AG20443 (cell line): ENCODE results near the gene FEM1C.

Experiments used
- DNase-seq: peaks from one replicate; pipeline ENCODE4 v3.0.0; 2012; ENCODE audit warnings: low spot score, mixed read lengths

FEM1C gene

DNA sequence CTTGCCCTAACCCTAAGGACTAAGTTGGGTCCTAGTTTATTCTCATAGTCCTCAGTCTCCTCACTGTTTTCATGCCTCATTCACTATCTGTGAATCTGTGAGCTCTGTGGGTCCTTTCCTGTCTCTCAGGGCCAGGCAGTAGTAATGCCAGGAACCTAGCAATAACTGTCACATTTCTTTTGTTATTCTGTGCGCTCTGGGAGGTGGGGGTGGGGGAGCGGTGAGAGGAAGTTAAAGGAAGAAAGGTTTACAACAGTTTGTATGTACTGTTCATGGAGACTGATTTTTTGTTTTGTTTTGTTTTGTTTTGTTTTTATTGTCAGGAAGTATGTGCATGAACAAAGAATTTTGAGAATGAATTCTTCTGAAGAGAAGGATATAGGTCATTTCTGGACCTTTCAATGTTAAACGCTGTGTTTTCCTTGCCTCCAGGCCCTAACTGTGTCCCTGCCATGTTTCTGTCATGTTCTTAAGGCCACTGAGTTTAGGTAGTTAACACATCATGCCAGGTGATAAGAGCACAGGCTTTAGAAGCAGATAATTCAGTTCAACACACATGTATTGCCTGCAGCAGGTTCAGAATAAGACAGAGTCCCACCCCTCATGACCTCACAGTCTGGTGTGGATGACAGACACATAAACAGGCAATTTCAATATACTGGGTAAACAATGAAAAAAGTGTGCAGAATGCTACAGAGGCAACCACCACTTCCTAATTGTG is 13.3 kb upstream of the FEM1C start:
- no peak for DNase-seq

DNA sequence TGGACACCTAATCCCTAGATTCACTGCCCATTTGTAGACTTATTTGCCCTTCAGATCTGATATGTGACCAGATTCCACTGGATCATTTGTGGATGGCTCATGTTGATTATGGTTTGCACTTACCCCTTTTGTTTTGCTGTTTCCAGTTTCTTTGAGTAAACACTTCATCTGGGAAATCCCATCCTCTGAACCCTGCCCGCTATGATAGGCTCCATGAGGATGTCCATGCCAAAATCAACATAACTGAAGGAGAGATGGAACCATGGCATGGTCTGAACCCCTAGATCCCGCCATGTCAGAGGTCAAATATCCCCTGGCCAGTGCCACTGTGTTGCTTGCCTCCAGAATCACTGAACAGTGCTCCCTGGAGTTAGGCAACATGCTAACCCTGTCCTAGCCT is 11.7 kb upstream of the FEM1C start:
- no peak for DNase-seq

DNA sequence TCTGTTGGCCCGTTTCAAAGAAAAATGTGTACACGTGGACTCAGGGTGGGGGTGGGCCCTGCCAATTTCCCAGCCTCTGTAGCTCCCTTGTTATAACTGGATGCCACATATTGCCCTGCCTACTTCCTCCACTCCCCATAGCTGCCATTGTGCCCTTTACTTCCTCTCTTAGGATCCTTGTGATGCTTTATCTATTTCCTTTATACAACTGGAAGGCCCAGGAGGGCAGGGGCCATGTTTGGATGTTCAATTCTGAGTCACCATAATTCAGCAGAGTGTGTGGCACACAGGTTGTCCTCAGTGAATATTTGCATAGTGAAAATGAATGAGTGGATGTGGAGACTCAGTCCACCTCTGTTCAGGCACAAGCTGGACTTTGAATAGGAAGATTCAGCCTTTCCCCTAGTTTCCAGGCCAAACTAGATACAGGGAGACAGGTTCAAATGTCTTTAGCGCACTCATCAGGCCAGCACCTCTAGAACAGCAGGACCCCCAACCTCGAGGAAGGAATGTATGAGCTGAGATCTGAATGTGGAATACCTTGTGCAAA is 10.6 kb upstream of the FEM1C start:
- DNase-seq: no peak

DNA sequence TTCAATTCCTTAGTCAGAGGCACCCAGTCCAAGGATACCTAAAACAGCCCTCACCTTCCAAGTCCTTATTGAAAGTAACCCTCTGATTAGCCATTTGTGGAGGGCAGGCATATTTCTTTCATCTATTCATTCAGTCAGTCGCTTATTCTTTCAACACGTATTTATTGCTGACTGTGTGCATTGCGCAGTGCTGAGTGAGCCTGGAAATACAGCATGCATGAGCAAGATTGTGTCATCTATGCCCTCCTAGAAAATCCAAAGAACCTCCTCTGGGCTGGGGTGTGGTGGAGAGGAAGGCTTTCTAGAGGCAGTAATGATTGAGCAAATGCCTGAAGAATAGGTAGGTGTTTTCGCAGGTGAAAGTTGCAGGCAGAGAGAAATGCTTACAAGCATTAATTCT is 8.5 kb upstream of the FEM1C start:
- DNase-seq: peak; percentile 33

DNA sequence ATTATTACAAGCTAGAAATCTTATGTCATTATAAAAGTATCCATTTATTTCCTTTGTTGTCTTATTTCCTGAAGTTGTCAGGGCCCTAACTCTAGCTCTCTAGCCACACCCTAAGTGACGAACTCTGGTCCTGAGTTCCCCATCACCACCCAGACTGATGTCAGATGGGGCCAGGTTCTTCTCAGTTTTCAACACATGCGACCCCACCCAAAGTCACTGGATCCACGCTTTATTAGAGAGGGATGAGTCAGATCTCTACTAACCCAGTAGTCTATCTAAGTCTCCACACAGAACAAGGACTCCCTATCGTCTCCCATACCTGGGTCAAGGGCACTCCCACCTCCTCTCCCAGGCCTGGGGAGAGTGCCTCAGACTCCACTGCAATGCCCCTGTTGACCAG is 6.8 kb upstream of the FEM1C start:
- peak; percentile 60 for DNase-seq

DNA sequence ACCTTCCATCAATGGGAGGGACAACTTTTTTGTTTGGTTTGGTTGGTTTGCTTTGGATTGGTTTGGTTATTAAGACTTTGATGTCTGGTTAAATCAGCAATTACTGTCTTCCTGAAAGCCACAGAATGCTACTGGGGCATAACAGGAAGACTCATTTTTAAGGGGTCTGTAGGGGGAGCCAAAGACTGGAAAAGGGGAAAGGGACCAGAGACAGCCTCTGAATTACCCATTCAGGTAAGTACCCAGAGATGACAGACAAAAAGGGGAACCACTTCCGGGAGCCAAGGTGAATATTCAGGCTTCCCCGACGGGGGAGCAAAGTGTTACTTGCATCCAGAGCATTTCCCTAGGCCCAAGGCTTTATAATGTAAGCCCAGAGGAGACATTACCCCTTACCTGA is 4.6 kb upstream of the FEM1C start:
- no peak for DNase-seq

DNA sequence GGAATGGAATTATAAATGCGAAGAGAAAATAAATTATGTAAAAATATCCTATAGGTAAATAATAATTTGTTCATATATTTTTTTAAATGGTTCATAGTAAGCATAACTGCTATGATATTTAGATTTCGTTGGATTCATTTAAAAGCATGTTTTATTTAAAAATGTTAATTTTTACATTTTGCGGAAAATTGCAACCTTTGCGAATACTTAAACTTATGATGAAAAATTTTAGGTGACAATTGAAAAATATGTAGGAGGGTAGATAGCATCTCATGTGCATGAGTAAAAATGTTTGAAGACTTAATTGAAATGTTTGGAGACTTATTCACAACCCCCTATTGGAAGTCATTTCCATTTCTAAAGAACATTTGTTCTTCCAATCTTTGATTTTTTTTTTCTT is 4.1 kb upstream of the FEM1C start:
- no peak for DNase-seq

DNA sequence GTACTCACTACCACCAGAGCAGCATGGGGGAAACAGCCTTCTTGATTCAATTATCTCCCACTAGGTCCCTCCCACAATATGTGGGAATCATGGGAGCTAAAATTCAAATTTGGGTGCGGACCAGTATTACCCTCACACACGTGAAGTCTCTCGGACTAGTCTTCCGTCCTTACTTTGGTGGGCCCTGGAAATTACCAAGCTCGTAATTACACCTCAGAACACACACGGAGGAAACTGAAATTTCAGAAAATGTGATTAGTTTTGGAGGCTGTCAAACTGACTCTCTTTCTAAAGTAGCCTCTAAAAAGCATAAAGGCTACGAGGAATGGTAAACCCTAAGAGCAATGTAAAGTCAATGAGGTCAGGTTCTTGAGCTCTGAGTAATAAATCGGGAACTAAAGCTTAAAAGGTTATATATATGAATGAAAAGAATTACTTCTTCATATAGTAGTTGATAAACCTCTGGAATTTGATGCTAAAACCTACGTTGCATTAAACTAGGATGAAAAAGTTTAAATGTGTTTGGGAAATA is 842 bp upstream of the FEM1C start:
- no peak for DNase-seq

DNA sequence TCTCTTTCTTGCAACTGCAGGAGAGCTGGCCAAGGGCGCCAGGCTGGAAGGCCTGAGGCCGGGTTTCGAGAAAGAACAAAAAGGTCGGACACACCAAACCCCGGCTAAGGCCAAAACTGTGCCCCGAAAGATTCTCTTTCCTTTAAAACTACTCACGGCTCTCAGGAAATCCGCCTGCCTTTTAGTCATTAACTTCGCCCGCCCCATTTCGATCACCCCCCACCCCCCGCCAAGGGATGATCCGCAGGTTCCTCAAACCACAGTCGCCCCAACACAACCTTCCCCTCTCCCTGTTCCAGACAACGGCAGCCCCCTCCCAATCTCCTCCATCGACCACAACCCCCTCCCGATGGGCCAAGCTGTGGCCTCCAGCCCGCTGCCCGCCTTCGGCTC is 536 bp downstream of the FEM1C start:
- DNase-seq: no peak

DNA sequence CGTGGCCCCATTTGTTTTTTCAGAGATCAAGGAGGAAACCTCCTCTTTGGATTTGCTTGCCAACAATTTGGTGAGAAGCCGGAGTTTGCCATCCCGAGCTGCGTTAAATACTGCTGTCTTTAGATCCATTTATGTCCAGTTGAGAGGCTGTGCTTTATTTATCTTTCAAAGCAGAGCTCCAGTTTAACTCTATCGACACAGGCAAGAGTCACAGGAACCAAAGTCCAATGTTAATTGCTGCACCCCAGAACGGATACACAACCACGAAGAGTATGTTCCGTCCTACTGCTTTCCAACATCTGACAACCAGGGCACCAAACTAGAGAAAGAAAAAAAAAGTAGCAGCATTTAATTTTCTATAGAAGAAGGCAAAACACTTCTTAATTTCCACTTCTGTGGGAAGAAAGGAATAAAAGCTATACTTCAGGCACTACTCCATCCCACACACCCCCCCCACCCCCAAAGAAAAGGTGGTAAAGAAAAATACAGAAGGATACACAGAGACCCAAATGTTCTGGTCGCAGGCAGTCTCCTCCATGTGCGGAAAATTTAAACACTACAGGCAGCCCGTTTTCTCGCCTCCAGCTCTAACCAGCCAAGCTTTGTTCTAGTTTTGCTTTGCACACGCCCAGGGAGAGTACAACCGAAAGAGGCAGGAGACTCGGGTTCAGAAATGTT is 1.1 kb downstream of the FEM1C start:
- DNase-seq: peak; percentile 43

DNA sequence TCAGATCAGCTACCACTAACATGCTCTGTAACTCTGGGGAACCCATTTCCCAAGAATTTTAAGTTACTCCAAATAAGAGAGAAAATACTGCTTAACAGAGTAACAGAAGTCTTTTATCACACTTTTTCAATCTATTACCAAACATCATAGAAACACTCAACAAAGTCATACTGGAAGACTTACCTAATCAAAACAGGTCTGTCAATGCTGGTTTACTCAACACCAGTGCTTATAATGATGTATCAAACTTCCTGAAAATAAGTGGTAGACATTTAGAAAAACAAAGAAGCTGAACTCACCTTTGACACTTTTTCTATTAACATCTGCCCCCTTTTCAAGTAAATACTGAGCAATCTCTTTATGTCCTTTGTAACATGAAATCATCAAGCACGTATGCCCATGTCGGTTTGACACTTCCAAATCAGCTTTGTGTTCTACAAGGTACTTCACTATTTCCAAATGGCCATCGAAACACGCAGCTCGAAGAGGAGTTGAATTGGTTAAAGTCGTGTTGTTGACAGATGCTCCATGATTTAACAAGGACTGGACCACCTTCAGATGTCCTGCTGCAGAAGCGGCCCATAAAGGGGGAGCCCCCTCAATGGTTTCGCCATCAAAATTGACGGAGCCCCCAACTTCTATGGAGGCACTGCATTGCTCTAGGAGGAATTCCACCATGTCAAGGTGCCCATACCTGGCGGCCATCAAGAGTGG is 1.8 kb downstream of the FEM1C start:
- DNase-seq: no peak

DNA sequence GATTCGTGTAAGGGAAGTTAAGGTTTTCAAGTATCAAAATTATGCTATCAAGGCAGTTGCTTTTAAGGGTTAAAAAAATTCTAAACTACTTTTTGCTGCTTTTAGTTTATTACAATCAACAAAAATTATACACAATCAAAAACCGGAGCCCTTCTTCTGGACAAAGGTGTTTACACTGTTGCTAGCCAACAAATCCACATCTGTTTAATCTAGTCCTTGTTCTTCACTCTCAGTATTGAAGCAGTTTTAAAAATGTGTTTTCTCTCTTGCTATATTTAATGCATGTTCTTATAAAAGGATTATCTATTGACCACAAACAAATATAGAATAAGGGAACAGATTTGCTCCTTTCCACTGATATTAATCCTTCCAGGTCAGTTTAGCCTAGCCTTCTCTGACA is 2.5 kb downstream of the FEM1C start:
- no peak for DNase-seq

DNA sequence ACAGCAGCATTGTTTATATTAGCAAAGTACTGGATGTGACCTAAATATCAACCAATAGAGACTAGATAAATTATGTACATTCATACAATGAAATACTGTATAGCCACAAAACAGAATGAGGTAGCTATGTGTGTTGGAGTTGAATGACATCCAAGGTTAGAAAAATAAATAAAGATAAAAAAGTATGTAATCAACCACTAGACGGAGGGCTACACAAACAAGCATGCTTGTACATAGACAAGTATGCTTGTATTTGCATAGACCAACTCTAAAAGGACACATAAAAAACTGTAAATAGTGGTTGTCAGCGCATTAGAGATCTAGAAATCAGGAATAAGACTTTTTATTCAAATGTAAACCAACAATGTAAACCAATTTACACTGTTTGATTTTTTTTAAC is 3.0 kb downstream of the FEM1C start:
- no peak for DNase-seq

DNA sequence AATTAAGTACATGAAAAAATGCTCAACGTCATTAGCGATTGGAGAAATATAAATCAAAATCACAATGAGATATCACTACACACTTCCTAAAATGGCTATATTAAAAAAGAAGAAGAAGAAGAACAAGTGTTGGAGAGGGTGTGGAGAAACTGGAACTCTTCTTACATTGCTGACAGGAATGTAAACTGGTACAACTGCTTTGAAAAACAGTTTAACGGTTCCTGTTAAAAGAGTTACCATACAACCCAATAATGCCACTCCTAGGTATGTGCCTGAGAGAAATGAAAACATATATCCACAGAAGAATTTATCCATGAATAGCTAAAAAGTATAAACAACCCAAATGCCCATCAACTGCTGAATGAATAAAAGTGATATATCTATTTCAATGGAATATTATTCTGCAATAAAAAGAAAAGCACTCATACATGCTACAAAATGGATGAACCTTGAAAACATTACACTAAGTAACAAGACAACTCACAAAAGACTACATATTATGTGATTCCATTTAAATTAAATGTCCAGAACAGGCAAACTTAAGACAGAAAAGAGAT is 9.0 kb downstream of the FEM1C start:
- DNase-seq: no peak

DNA sequence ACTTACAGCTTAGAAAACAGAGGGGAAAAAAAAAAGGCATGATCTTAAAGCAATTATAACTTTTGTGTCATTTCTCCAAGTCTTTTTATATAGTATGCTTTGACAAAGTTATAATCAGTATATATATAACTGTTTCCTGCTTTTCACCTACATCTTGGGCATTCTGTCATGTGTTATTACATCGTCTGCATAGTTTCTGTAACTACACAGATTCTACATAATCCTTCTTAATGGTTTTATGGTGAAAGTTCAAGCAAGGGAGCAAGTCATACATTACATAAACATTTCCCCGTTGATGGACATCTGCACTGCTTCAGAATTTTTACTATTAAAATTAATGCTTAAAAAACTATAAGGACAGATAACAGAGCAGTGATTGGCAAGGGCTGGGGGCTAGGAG is 12.1 kb downstream of the FEM1C start:
- no peak for DNase-seq

DNA sequence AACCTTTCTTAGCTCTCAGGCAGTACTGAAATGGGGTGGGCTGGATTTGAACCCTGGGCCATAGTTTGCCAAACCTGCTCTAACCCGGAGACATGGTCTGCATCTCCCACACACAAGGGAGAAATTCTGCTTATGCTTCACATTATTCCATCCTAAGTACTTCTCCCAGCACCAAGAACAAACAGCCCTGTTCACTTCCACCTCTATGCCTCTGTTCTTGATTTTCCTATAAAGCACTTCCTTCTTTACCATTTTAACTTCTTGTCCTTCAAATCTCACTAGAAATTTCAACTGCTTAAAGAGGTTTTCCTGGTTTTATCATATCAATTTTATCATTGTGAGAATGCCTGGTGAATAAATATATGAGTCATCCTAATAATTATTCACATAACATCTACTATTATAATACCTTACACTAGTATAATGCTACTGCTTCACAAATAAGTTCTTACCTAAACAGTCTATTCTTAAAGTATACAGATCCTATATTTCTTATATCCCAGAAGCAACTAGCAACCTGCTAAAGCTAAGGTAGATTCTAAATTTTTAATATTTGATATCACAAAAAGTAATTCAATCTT is 12.7 kb downstream of the FEM1C start:
- no peak for DNase-seq

DNA sequence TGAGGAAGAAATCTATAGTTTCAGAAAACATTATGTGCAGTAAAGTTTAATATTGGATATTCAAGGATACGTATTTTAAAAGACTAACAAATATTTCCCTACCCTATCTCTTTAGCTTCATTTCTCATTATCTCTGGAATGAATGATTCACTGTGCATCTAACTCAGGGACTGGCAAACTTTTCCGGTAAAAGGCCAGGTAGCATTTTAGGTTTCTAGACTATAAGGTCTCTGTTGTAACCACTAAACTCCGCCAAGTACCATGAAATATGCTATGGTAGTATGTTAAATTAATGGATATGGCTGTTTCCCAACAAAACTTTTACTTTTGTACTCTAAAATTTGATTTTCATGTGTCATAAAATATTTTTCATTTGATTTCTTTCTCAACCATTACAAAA is 13.2 kb downstream of the FEM1C start:
- no peak for DNase-seq

DNA sequence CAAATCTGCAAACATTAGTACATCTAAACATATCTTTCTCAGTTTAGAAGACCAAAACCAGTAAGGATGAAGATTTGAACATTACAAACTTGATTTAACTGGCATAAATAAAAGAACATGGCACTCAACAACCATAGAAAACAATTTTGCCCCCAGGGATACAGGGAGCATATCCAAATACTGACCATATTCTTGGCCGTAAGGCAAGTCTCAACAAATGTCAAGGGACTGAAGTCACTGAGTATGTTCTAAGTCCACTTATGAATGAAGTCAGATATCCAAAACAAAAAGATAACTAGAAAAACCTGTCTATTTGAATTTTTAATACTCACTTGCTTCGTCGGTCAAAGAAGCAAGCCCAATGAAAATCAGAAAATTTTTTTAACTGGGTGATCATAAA is 14.1 kb downstream of the FEM1C start:
- peak; percentile 24 for DNase-seq

DNA sequence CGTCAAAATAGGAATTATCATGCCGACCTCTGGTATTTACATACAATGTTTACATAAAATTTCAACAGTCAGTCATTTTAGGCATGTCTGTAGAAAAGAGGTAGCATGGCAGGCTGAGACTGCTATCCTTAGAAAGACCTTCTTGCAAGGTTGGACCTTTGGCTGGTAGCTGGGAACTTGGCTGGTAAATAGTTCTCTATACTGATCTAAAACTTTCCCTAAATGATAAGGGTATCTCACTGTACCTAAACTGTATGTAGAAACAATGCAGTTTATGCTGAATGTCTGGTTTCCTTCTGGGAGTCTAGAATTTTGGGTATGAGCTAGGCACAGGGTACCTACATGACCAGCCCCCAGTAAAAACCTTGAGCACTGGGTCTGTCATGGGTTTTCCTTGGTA is 18.0 kb downstream of the FEM1C start:
- no peak for DNase-seq

DNA sequence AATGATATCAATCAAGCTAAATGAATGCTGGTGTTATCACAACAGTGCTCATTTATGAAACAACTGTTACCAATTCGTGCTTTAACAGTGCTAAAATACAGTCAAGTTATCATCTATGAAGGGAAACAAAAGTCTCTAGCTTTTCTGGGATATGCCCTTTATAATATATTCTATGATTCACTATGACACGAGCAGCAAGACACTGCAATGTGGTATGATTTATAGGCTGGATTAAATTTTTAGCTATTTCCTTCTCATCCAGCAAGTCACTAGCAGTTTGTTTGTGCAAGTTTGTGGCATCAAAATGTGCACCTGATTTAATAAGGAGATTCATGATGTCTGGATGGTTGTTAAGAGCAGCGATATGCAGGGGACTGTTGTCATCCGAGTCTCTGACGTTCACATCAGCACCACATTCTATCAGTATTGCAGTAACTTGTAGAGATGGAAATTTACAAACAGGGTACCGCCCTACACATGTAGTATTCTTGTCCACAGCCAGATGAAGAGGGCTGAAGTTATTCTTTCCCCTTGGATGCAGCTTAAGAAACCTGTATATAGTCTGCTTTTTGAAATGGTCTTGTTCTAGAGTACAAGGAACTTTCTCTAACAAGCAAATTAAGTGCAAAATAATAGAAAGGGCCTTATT is 20.3 kb downstream of the FEM1C start:
- DNase-seq: no peak

DNA sequence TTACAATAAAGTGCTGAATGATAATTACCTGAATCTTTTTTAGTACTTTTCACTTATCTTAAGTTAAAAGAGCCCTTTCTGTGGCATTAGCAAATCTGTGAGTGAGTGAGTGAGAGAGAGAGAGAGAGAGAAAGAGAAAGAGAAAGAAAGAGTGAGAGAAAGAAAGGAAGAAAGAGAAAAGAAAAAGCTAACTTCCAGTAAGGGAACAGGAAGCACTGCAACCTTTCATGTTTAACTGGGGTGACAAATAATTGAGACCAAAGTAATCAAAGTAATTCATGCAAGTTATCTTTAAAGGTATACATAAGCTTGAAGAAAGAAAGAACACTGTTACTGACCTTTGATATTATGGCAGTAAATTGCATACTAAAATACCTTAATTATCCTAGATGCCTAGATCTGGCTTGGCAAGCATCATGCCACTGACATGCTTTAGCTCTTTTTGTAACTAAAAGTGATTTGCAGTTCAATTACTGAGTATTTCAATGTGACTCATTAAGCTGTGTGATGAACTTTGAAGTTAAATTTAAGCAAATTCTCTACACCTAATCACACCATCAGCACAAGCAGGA is 21.7 kb downstream of the FEM1C start:
- no peak for DNase-seq
